HPDE6-E6E7 (cell line): ENCODE measurements around the gene DNAJC17.

Experiments used
- DNase-seq: peaks from one replicate; pipeline ENCODE4 v3.0.0; 2011; ENCODE audit warnings: missing footprints; ENCODE audit errors: extremely low spot score

The DNAJC17 gene

GRCh38 chr15:40830884-40831283, 23.6 kb upstream of the DNAJC17 start:
- DNase-seq = no peak

DNA sequence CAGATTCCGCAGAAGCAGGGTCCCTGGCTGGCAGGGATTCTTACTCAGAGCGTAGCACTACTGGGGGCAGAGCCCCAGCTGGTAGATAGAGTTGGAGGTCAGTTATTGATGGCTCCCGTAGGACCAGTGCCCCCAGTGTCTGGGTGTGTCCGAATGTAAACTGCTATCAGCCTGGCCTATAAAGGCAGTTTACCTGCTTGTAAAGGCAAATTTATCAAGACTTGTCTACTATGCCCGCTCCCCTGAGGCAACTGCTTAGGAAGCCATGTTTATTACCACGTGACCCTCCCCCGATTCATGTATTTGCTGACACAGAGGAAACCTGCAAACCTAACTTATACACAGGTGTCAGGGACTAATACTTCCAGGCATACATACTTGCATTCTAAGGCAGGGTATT, 21.8 kb upstream of the DNAJC17 start:
- DNase-seq = no peak

GRCh38 chr15:40828447-40829036, 21.3 kb upstream of the DNAJC17 start, which contains the start of gene PPP1R14D:
PPP1R14D (minus strand) TSS chr15:40828708; CDS start chr15:40828641, 67 bp downstream.
- DNase-seq = no peak

DNA sequence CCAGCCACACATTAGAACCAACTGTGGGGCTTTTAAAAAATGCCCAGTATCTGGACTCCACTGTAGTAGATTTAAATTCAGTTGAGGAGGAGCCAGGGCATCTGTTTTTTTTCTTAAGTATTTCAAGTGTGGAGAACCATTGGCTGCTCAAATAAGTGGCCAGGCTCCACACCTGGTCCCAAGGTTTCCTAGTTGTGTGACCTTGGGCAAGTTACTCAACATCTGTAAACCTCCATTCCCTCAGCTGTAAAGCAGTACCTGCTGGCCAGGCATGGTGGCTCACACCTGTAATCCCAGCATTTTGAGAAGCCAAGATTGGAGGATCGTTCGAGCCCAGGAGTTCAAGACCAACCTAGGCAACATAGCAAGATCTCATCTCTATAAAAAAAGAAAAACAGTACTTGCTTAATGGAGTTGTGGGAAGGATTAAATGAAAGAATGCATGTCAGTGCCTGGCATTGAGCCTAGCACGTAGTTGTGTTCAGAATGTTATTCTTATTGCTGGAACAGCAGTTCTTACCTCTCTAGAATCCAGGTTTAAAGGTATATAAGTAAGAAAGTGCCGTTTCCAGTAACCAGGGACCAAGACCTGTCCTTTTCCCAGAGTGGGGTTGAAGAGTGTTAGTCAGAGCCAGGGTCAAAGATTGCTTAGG, 19.3 kb upstream of the DNAJC17 start:
- no peak for DNase-seq

DNA sequence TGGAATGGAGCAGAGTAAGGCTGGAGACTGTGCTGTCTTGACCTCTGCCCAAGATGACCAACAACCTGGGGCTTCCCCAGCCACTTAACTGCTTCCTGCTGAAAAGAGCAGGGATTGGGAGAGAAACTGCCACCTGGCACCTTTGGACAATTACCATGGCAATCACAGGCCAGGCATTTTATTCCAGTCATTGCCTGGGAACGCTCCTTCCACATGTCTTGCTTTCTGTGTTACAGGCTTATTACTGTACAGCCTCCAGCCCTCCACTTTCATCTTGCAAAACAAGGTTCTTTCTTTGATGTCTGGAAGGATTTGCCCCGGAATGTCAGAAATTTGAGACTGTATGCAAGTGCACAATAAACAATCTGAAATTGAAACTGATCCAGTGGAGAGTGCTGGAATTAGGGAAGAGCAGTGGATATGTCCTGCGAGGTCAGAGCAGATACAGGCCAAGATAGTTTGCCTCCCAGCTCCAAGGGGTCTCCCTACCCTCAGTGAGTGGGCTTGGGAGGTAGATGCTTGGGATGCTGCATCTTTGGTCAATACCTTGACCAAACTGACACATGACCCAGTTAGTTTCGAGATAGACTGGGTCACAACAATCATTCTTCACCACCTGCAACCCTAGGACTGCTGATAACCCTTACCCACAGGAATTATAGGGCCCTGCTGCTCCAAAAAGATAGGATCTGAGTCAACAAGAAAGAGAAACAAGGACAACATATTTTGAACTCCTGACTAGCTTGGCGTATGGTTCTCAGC, 18.6 kb upstream of the DNAJC17 start:
- no peak for DNase-seq

DNA sequence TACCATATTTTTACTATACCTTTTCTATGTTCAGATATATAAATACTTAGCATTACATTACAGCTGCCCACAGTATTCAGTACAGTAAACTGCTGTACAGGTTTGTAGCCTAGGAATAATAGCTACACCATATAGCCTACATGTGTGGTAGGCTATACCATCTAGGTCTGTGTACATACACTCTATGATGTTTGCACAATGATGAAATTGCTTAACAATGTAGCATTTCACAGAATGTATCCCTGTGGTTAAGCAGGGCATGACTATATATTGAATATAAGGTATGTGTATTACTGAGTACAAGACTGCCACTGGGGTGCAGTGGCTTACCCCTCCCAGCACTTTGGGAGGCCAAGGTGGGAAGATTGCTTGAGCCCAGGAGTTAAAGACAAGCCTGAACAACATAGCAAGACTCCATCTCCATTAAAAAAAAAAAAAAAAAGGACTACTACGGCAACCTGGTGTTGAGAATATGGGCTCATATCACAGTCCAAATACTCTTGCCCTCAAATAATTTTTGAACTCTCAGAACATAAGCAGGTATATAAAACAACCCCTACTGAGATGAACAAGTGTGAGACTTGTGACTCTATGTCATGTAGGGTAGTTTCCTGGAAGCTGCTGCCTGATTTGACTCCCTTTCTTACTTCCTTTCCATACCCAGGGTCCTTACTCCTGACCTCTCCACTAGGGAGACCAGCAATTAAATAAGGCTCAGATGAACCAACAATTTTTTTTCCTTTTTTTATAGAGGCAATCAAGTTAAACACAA, 16.5 kb upstream of the DNAJC17 start:
- no peak for DNase-seq

DNA sequence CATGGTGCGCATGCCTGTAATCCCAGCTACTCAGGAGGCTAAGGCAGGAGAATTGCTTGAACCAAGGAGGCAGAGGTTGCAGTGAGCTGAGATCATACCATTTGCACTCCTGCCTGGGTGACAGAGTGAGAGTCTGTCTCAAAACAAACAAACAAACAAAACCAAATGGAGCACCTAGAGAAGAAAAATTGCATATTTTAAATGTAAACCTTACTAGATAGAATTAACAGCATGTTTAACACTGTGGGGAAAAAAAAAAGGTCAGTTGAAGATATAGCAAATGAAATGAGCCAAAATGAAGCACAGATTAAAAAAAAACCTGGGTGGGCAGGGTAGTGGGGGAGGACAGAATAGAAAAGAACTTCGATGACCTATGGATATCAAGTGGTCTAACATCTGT, 13.9 kb upstream of the DNAJC17 start:
- no peak for DNase-seq

- no peak for DNase-seq
Observed at GRCh38 chr15:40819048-40819447, 11.8 kb upstream of the DNAJC17 start.

DNA sequence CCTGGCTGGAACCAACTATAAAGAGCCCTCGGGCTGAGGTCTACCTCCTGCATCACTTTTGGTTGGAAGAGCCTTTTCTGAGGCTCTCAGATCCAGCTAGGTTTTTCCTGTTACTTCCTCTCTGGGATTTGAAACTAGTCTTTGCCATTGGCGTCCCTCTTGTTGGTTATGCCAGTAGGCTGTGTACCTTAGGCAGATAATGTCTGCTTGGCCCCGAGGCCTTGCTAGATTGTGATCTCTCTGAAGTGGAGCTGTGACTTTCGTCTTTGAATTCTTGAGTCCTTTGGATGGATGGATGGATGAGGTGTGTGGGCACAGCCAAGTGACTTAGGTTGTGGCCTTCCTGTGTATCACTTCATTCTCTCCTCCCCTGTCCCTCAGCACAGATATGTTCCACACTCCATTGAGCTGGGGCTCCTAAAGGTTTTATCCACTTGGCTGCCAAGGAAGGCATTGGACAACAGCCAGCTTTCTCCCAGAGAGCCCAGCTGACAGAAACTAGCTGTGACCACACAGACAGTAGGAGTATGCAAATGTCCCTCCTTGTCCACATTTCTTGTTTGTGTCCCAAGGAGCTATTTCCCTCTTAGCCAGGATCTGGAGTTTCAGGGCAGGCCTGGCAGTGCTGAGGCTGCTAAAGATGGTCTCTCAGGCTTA, 7.9 kb upstream of the DNAJC17 start:
- DNase-seq = no peak

DNA sequence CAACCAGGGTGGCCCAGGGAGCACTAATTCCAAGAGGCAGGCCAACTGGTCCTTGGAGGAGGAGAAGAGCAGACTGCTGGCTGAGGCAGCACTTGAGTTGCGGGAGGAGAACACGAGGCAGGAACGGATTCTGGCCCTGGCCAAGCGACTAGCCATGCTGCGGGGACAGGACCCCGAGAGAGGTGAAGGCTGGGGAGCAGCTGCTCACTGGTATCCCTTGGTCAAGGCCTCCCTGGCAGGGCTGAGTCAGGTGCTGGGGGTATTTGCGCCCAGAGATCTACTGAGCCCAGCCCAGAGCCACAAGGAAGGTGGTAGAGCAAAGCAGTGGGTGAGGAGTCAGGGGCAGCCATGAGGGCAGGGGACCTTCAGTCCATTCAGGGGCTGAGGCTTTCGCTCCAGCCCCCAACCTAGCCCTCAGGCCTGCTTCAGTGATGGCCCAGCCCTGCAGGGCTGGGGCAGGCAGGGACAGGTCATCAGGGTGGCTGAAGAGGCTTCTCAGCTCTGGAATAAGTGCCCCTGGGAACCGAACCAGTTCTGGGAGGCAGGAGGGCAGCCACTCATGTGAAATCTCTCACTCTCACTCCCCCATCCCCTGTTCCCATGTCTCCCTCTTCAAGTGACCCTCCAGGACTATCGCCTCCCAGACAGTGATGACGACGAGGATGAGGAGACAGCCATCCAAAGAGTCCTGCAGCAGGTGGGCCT, 5.6 kb upstream of the DNAJC17 start:
- DNase-seq = no peak

- no peak for DNase-seq
Observed at GRCh38 chr15:40808861-40809450, 1.7 kb upstream of the DNAJC17 start.

DNA sequence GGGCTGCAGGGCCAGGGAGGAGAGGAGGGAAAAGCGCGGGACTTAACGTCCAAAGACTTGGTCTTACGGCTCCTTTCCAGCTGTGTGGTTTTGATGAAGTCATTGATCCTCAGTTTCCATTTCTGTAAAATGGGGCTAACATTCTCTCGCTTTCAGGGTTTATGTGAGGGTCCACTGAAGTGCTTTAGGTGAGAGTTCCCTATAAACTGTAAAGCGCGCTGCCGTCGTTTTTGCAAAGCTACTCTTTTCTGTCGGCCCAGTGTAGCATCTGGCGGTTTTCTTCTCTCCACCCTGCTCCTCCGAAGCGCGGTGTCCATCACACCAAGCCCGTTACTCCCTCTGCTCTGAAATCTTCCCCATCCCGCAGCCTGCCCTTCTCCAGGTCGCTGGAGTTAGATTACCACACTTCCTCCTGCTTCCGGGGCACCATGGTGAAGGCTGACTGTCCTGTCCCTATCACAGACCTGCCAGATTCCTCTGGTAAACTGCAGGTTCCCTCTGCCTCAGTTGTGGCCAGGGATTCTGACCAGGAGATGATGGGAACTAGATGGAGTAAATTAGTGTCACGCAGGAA, 702 bp upstream of the DNAJC17 start:
- DNase-seq = no peak

DNA sequence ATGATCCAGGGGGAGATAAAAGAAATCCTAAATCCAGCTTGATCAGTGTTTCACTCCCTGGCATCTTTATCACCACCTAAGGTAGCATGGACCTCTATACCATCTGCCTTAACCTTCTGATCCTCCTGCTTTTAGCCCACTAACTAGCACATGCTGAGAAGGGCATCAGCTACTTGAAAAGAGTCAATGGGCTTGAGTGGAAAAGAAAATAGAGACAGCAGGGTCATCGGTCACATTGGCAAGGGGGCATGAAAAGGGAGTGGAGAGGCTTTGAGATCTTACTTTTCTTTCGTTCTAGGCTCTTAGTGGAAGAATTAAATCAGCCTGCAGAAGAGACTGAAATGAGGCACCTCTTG, 623 bp downstream of the DNAJC17 start:
- DNase-seq = no peak

DNA sequence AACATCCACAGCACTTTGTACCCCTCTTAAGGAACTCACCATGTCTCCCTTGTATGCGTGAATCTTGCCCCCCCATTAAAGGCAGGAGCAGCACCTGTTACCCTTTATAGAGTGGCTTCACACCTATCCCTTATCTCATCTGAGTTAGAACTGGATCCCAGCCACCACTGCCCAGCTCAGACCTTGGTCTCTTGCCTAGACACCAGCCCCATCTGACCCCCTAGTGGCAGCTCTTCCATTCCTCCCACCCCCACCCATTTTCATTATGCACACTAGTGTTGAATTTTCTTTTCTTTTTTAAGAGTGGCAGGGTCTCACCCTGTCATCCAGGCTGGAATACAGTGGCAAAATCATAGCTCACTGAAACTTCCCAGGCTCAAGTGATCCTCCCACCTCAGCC, 3.6 kb downstream of the DNAJC17 start:
- no peak for DNase-seq

- DNase-seq = no peak
Observed at GRCh38 chr15:40803076-40803475, 4.2 kb downstream of the DNAJC17 start.

DNA sequence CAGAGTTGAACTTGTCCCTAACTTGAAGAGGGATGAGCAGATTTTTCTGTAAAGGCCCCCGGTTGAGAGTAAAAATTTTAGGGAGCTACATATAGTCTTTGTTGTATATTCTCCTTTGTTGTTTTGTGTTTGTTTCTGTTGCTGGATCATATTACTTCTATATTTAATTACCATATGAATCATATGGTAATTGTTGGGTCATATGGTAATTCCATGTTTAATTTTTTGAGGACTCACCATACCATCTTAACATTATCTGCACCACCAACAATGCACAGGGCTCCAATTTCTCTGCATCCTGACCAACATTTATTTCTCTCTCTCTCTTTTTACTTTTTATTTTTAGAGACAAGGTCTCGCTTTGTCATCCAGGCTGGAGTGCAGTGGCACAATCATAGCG, 7.8 kb downstream of the DNAJC17 start:
- DNase-seq = no peak

DNA sequence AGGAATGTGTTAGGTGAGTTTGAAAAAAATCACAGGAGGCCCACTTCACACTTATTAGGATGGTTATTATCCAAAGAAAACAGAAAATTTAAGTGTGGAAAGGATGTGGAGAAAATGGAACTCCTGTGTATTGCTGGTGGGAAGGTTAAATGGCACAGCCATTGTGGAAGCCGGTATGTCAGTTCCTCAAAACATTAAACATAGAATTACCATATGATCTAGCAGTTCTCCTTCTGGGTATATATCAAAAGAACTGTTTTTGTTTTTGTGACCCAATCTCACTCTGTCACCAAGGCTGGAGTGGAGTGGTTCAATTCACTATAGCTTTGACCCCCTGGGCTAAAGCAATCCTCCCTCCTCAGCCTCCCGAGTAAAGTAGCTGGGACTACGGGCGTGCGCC, 10.8 kb downstream of the DNAJC17 start:
- DNase-seq = no peak

- no peak for DNase-seq
Observed at GRCh38 chr15:40796041-40796440, 11.2 kb downstream of the DNAJC17 start.

DNA sequence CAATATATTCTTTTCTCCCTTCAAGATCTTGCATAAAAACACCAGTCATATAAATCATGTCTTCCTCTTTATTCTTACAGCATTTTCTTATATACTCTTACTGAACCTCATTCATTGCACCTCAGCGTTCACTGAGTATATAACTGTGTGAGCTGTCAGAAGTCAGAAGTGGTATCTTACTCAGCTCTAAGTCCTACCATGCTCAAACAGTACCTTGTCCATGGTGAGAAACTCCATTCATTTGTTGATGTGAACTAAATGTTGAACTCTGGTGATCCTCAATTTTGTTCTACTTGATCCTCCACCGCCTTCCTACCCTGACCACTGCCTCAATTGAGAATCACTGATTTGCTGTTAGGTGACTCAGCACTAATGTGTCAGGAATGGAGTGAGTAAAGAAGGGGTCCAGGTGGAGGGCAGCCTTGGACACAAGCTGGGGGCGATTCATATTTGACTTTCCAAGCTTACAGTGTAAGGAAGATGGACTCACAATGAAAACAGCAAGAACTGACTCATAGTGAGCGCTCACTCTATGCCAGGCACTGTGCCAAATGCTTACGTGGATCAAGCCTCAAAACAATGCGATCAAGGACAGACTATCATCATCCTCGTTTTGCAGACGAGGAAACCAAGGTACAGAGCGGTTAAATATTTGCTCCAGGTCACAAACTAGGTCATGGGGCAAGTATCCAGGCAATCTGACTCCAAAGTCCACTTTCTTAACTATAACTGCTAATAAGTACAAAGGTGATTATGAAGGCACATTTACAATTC, 13.9 kb downstream of the DNAJC17 start:
- peak; percentile 55 for DNase-seq

- no peak for DNase-seq
Observed at GRCh38 chr15:40792394-40792793, 14.9 kb downstream of the DNAJC17 start.
